NCI-H2081 (cell line): Measurements from ENCODE around the gene EPHB1.

Experiments used
- DNase-seq, 2 experiments: peaks; one replicate each; lab custom pipeline; 2025; lab: John Stamatoyannopoulos, UW

Gene EPHB1

GRCh38 chr3:134911586-134912548 lies 116.8 kb downstream of the EPHB1 start:
- DNase-seq, result no peak

- DNase-seq, result no peak
These were observed 121.4 kb downstream of the EPHB1 start for GRCh38 chr3:134916276-134916961.

DNA sequence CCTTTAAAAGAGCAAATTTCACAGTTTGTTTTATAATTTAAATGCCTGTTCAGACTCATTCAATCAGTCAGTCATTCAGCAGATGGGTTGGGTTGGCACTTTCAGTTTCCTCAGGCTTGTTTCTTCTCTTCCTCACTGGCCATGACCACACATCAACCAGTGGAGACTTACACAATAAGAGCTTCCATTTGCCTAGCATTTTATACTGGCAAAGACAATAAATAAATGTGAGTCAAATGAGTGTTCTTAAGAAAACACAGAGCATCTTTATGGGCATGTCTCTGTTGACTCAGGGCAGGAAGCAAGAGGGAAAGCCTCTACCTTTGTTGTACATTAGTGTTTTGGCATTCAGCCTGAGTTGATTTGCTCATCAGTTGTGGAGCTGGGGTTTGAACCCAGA lies 122.6 kb downstream of the EPHB1 start:
- no peak for DNase-seq

GRCh38 chr3:134918441-134918840 lies 123.4 kb downstream of the EPHB1 start:
- no peak for DNase-seq

DNA sequence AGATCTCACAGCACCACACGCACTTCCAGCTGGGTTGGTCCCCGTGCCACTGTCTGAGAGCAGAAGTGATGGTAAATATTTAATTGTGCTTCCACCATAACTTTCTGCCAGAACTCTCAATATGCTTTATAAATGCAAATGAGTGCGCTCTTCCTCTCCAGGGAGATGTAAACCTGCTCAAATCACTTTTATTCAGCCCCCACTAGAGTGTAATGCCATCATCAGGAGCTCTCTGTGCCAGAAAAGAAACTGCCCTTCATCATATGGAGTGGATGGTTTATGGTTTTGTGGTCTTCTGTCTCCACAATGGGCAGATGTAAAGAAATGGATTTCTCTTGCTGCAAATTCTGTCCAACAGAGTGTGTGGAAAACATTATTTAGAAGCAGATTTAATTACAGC lies 127.0 kb downstream of the EPHB1 start:
- no peak for DNase-seq

GRCh38 chr3:134922866-134923265 lies 127.8 kb downstream of the EPHB1 start:
- no peak for DNase-seq

DNA sequence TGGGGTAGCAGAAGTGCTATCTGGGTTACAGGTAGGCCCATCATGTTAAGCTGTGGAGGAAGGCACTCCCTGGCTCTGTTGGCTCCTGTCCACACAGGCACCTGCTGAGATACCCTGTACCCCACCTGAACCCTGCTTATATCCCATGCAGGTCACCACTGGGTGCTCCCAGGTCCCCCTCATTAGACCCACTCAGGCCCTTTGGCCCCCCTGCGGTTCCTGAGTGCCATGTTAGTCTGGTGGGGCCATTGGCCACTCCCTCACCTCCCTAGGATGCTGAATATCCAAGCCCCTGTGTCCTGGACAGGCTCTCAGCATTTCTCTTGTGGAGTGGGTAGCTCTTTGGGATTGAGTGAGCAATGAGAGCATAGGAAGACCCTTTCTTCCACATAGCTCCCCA lies 128.2 kb downstream of the EPHB1 start:
- DNase-seq, result no peak

GRCh38 chr3:134927599-134927998 lies 132.5 kb downstream of the EPHB1 start:
- DNase-seq, result no peak

- DNase-seq, result no peak
These were observed 133.3 kb downstream of the EPHB1 start for GRCh38 chr3:134928392-134928791.

GRCh38 chr3:134928819-134929218 lies 133.8 kb downstream of the EPHB1 start:
- no peak for DNase-seq

DNA sequence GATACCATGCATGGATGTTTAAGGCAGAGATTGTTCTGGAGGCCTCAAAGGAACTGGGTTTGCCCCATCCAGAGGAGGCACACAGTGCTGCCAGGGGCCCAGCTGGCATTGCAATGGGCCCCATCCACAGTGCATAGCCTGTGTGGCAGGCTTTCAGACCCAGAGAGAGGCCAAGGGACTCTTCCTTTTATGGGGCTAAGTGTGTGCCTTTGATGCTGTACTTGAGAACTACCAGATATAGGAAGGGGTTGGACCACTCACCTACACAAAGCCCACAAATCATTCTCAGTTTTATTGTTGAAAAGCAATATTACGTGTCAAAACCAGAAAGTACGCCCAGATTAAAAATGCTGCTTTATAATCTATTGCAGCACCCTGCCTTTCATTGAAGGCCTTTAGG lies 134.9 kb downstream of the EPHB1 start:
- DNase-seq, result no peak

GRCh38 chr3:134931045-134931785 lies 136.2 kb downstream of the EPHB1 start:
- DNase-seq, result no peak

- DNase-seq, result no peak
These were observed 137.0 kb downstream of the EPHB1 start for GRCh38 chr3:134932035-134932434.

- peak; percentile 26 to 50 for DNase-seq
These were observed 138.9 kb downstream of the EPHB1 start for GRCh38 chr3:134933997-134934396.

GRCh38 chr3:134934933-134935332 lies 139.9 kb downstream of the EPHB1 start:
- DNase-seq, result no peak

GRCh38 chr3:134937256-134938028 lies 142.4 kb downstream of the EPHB1 start:
- peak; percentile 41 to 54 for DNase-seq

GRCh38 chr3:134938029-134938525 lies 143.0 kb downstream of the EPHB1 start:
- DNase-seq, result no peak

DNA sequence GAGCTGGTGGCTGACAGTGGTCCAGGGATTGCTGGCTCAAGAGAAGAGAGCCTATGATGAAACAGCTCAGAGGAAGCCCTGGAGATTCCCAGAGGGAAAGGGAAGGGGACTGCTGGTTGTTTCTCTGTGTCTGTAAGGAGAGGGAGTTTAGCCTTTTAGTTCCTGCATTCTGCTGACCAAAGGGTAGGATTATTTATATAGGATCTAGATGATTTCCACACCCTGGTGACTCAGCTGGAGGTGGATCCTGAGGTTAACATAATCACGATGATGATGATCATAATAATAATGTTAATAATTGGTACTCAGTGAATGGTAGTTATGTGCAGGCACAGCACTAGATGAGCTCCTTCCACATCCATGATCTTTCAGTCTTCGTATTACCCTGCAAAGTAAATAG lies 144.9 kb downstream of the EPHB1 start:
- no peak for DNase-seq

- no peak for DNase-seq
These were observed 146.8 kb downstream of the EPHB1 start for GRCh38 chr3:134941820-134942219.

DNA sequence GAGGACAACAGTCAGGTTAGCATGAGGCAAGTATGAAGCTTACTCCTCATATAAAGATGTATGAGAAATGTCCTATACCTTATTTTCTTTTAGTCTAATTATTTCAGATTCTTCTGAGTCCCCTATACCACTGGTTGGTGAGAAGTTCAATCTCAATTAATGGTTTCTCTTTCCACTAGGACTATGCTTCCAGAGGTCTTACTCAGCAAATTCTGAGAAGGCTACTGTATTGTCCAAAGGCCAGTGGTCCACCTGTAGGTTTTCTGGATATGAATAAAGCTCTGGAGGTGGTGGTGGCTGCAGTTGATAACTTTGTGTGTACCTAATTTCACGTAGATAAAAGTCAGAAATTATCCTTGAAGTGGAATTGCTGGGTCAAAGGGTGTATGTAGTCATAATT lies 149.4 kb downstream of the EPHB1 start:
- DNase-seq, result no peak

GRCh38 chr3:134949150-134949549 lies 154.1 kb downstream of the EPHB1 start:
- no peak for DNase-seq

GRCh38 chr3:134952371-134952770 lies 157.3 kb downstream of the EPHB1 start:
- DNase-seq, result no peak
